IPS DF 19.7 (cell line): Measurements from ENCODE around the gene DPF3.
"Not testable (repeated sequence)": the region's sequence is repeated elsewhere in the genome, so short reads cannot be mapped to it uniquely, and the experiment has no call there.

Source experiments
- DNase-seq: peaks from one replicate; pipeline ENCODE4 v3.0.0-alpha.2; 2013; ENCODE audit warnings: low read depth, low spot score

The DPF3 gene

DNA sequence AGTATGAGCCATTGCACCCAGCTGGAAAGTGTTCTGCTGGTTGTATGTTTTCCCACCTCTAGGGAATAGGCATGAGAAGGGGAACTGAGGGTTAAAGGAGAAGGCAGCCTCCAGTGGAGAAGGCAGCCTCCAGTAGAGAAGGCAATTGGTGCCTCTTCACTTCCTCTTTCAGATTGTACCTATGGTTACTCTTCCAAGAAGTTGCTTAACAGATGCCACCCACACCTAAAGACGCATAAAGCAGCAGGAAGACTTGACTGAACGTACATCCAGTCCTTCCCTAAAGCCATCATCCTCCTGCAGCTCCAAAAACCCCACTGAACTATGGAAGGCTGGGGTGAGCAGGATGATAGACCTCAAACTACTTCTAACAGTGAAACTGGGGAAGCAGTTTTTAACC is 13.1 kb downstream of the DPF3 start:
- DNase-seq = no peak

DNA sequence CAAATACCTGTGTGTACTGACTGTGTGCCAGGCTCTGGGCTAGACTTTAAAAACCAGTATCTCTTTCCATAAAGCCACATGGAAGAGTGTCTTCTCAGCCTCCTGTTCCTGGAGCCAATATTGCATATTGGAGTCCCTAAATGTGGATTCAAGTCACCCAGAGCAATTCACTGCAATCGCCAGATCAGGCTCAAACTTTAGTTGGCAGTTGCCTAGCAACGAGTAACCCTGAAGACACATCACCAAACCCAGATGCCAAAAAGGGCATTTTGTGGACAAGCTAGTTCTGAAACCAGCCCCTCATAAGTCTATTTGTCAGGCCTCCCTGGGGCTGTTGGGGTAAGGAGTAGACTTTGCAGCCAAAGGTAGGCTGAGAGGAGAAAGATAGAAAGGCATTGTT is 13.7 kb downstream of the DPF3 start:
- DNase-seq = no peak

GRCh38 chr14:72879431-72879830 is 14.5 kb downstream of the DPF3 start:
- no peak for DNase-seq

- DNase-seq = no peak
These were observed 15.2 kb downstream of the DPF3 start for GRCh38 chr14:72878746-72879145.

GRCh38 chr14:72876710-72877063 is 17.2 kb downstream of the DPF3 start:
- no peak for DNase-seq

DNA sequence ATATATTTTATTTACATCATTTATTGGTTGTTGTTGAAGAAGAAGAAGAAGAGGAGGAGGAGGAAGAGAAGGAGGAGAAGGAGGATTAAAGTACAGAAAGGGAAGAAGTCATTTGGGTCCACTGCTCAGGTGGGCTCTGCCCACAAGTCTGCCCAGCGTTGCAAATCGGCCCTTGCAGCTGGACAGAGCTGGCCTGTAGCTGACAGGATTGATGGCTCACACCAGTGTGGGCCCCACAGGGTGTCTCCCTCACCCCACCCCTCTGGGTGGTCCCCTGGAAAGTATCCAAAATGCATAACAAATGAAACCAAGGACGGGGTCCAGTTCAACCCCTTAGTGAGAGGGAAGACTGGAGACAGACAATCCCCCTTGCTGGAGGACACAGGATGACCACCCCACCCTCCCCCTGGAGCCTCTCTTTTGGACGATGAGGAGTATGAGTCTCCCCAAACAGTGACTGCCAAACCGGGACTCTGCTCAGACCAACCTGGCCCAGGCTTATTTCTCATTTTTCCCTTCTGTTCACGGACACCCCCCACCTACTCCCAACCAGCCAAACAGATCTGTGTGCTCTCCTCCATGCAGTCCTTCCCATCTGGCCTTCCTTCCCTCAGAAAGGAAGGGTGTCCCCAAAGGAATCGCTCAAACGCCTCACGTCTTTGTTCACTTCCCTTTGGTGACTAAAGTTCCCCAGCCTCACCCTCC is 17.7 kb downstream of the DPF3 start:
- no peak for DNase-seq

DNA sequence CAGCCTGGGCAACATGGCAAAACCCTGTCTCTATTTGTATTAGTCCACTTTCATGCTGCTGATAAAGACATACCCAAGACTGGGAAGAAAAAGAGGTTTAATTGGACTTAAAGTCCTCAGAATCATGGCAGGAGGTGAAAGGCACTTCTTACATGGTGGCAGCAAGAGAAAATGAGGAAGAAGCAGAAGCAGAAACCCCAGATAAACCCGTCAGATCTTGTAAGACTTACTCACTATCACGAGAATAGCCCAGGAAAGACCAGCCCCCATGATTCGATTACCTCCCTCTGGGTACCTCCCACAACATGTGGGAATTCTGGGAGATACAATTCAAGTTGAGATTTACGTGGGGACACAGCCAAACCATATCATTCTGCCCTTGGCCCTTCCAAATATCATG is 23.0 kb downstream of the DPF3 start:
- DNase-seq = not testable (repeated sequence)

GRCh38 chr14:72869407-72870329 is 24.2 kb downstream of the DPF3 start:
- DNase-seq = no peak

DNA sequence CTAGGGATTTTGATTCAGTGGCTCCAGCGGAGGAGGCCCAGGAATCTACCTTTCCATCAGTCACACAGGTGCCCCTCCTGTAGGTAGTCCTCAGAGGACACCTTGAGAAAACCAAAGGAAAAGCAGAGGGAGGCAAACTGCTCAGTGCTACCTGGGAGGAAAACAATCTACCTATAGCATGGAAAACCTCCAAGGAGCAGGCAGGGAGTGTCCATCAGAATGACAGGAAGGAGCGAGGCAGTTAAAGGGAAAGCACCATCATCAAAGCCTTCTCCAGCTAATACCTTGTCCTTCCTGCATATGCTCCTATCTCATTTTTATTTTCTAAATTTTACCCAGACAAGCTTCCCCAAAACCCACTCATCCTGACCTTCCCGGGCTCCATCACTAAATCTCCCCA is 25.4 kb downstream of the DPF3 start:
- DNase-seq = no peak

GRCh38 chr14:72864712-72865365 is 29.1 kb downstream of the DPF3 start:
- no peak for DNase-seq

DNA sequence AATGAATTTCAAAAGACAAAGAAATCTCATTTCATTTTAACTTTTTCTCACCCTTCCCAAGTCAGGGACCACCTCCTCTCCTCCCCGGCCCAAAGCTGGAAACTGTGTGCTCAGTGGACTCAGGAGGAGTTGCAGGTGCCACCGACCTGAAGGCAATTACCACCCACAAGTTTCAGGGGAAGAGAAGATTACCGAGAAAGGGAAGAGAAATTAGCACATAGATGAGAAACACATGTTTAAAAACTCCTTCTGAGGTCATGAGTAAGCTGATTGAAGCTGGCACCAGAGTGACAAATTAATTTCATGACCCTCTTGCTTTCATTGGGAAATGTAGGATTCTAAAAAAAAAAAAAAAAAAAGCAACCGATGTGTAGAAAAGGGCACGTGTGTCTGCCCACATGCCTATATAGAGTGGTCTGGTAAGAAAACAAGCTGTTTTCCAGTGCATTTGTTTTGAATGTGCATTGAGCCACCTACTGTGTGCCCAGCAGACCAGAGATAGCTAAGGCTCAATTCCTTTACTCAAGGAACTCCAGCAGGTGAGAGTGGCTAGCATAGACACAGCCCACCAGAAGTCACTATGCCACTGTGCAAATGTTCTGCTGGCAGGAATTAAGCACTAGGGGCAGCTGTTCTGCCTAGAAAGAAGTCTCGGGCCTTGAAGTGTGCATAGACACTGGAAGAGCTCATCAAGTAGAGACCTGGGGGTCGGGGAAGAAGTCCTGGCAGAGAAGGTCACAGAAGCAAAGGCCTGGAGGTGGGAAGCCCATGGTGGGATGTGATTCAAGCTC is 30.5 kb downstream of the DPF3 start:
- no peak for DNase-seq

GRCh38 chr14:72856530-72857266 is 37.2 kb downstream of the DPF3 start:
- no peak for DNase-seq

DNA sequence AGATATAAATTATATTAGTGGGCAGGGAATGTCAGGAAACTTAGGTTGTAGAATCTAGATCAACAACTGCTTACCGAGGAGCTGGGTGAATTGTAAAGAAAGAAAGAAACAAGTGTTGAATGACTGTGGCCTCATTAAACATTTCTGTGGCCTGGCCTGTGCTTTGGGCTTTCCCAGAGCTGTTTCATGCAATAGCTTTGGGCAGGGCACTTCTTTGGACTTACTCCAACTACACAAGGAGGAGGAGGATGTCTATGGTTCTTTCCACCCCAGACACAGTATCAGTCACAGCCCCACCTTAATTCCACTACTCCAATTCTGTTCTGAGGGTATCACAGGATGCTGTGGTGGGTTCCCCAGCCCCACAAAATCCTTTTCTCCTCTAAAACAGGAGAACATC is 38.0 kb downstream of the DPF3 start:
- DNase-seq = no peak

GRCh38 chr14:72852194-72852593 is 41.7 kb downstream of the DPF3 start:
- no peak for DNase-seq

DNA sequence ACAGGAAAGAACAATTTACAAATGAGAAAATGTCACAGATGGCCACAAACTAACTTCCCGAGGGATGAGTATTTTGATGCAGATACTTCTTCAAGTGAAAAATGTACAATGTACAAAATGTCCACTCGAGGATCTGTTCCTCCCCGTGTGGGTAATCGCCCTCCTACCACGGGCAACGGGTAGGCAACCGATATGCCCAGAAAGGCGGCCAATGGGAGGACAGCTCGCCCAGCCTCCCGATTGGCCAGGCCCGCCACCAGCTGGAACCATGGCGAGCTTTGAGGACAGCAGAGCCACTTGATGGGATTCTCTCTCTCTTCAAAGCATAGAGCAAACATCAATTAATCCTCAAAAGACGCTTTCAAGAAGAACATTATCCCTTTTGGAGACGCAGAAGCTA is 42.3 kb downstream of the DPF3 start:
- DNase-seq = no peak

DNA sequence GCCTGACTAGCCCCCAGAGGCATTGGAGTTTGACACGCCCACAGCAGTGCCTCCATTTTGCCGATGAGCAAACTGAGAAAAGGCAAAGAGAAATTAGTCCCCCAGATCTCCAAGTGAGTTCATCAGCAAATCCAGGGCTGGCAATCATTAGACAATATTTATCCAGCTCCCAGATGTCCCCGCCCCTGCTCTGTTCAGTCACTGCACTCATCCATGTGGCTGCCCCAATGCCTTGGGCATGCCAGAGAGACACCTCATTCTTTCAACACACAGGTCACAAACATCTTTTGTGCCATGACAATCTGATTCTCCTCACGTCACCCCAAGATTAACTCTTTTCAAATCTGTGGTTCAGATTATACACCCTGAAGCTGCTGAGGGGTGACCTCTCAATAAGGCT is 43.5 kb downstream of the DPF3 start:
- DNase-seq = no peak

- no peak for DNase-seq
These were observed 44.7 kb downstream of the DPF3 start for GRCh38 chr14:72849222-72849621.

DNA sequence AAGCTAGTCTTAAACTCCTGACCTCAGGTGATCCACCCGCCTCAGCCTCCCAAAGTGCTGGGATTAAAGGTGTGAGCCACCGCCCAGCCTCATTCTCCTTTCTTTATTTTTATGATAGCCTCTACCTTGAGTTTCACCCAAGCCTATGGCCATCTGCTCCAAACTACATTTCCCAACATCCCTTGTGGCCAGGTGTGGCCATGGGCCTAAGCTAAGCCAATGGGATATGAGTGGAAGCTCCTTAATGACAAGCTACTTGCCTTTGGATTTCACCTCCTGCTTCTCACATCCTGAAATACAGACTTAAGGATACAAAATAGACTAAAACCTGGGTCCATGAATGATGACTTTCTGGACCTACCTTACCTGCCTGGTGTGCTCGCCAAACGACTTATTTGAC is 46.2 kb downstream of the DPF3 start:
- peak; percentile 28 for DNase-seq

DNA sequence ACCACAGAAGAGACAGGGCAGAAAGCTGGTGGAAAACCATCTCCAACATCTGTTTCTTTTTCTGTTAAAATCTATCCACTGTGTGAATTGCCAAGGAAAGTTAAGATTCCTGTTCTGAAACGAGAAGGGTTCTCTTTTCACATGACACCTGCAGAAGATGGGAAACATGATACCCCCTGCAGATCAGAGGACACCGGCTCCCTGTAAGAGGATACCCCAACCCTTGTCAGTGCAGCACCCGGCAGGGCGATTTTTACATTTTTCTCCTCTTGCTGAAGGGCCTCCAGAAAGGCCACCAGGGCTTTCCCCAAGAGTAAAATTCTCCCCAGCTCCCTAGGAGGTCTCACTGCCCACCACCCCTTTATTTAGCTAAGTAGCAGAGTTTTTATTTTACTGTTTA is 48.2 kb downstream of the DPF3 start:
- no peak for DNase-seq

GRCh38 chr14:72845196-72845595 is 48.7 kb downstream of the DPF3 start:
- DNase-seq = no peak

DNA sequence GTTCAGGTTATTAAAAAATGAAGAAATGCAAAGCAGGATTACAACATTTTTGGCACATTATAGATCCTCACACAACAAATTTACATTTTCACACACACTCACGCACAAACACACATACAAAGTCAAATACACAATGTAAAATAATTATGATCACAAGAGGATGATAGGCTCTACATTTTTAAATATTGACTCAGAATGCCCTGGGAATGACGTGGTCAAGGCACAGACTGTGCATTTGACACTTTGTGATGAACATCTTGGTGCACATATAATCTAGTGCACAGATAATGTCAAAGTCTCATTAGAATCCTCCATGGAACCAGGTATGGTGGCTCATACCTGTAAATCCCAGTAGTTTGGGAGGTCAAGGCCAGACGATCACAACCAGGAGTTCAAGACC is 49.4 kb downstream of the DPF3 start:
- DNase-seq = no peak
